GM12878 (cell line): Measurements from ENCODE around the gene DPM3. TPM values are rescaled to one million over a fixed set of nuclear protein-coding genes. Genes with fewer than 3 reads are reported as not detected.

Source experiments
- ATAC-seq: fragments of 200-7000 bp; cut with Tn5 transposase; 3 replicates; pipeline ENCODE4 v1.9.1; 2020; ENCODE audit warnings: mild to moderate bottlenecking, moderate library complexity
- BruUV-seq: library from RNA; stranded (reverse); fragments of 400-500 nt; replicated peaks from 2 replicates; lab custom pipeline; 2021; lab: Mats Ljungman, UMichigan
- CTCF ChIA-PET: fragments of 300-600 bp; sonication (Branson Sonifier 250); formaldehyde crosslinking; extraction: SDS; loops from one replicate; lab custom pipeline; 2021; ENCODE audit warnings: inconsistent platforms; lab: Yijun Ruan, JAX
- POLR2A ChIA-PET: fragments of 350-600 bp; formaldehyde crosslinking; extraction: SDS; loops from one replicate; lab custom pipeline; 2021; ENCODE audit warnings: inconsistent platforms; lab: Charles Lee
- RAD21 ChIA-PET: fragments of 300-600 bp; sonication (Branson Sonifier 250); formaldehyde crosslinking; loops from one replicate; lab custom pipeline; 2023; ENCODE audit warnings: antibody characterized with exemption; ENCODE audit not compliant: unreplicated experiment; lab: Charles Lee
- SMC1A ChIA-PET: fragments of 300-600 bp; sonication (Branson Sonifier 250); formaldehyde crosslinking; loops from one replicate; lab custom pipeline; 2023; ENCODE audit not compliant: unreplicated experiment, uncharacterized antibody; lab: Charles Lee
- DNase-seq: peaks from one replicate; pipeline ENCODE4 v3.0.0-alpha.2; 2011; ENCODE audit warnings: low read depth, low spot score
- FAIRE-seq: peaks from 3 replicates; lab custom pipeline; 2011; peaks lifted over from hg19 to GRCh38; lab: Jason Lieb, UNC
- H2AFZ ChIP-seq: 2 replicates; pipeline ENCODE4 v1.6.0; 2011; ENCODE audit warnings: low read depth, low read length, control low read depth; ENCODE audit not compliant: control insufficient read depth
- H3K27ac ChIP-seq: 2 replicates; pipeline ENCODE4 v1.5.1; 2011; ENCODE audit warnings: control low read depth; ENCODE audit not compliant: control insufficient read depth, insufficient read depth
- H3K27me3 ChIP-seq, 2 experiments: replicated peaks in 1 of 2; 2 replicates each; pipeline versions ENCODE4 v1.6.0 to v1.6.1; 2011; ENCODE audit warnings: low read length in 1 of 2; ENCODE audit not compliant: control insufficient read depth in 2 of 2, insufficient read depth in 2 of 2
- H3K36me3 ChIP-seq, 2 experiments: 2 replicates each; pipeline ENCODE4 v1.5.1; 2011; ENCODE audit warnings: low read length in 1 of 2; ENCODE audit not compliant: control insufficient read depth in 2 of 2, insufficient read depth in 2 of 2
- H3K4me1 ChIP-seq: 2 replicates; pipeline ENCODE4 v1.6.1; 2011; ENCODE audit warnings: mild to moderate bottlenecking, low read length, moderate library complexity, mixed read lengths; ENCODE audit not compliant: control insufficient read depth, insufficient read depth
- H3K4me2 ChIP-seq: 2 replicates; pipeline ENCODE4 v1.6.0; 2011; ENCODE audit warnings: control low read depth; ENCODE audit not compliant: control insufficient read depth, insufficient read depth
- H3K4me3 ChIP-seq: fragments of 200-600 bp; sonication (generic); 2 replicates; pipeline ENCODE4 v1.5.1; 2016
- H3K79me2 ChIP-seq: 2 replicates; pipeline ENCODE4 v1.6.0; 2011; ENCODE audit warnings: low read length; ENCODE audit not compliant: control insufficient read depth, insufficient read depth
- H3K9ac ChIP-seq: 2 replicates; pipeline ENCODE4 v1.8.0; 2011; ENCODE audit warnings: low read length, control low read depth, mixed read lengths; ENCODE audit not compliant: control insufficient read depth, insufficient read depth
- H3K9me3 ChIP-seq: replicated peaks from 3 replicates; pipeline ENCODE4 v1.5.1; 2011; ENCODE audit warnings: mild to moderate bottlenecking, low read length; ENCODE audit not compliant: control insufficient read depth, insufficient read depth
- H4K20me1 ChIP-seq: 2 replicates; pipeline ENCODE4 v1.6.0; 2011; ENCODE audit not compliant: control insufficient read depth, insufficient read depth
- ASH2L ChIP-seq: fragments of 300-600, 200-600 bp; sonication (generic); IDR thresholded peaks from 2 replicates; pipeline ENCODE4 v1.6.1; 2017; ENCODE audit warnings: low read depth, mild to moderate bottlenecking, borderline replicate concordance
- CHD4 ChIP-seq: fragments of 200-600 bp; sonication (generic); IDR thresholded peaks from 2 replicates; pipeline ENCODE4 v1.6.1; 2016; ENCODE audit warnings: mild to moderate bottlenecking
- EED ChIP-seq: sonication (generic); IDR thresholded peaks from 2 replicates; pipeline ENCODE4 v1.6.1; 2016; ENCODE audit warnings: antibody characterized with exemption, low read depth
- HDAC6 ChIP-seq: fragments of 200-600 bp; sonication (generic); IDR thresholded peaks from one replicate; pipeline ENCODE4 v1.8.0; 2017; ENCODE audit warnings: antibody characterized with exemption; ENCODE audit not compliant: unreplicated experiment
- JUNB ChIP-seq: IDR thresholded peaks from 2 replicates; pipeline ENCODE4 v1.6.1; 2016; ENCODE audit warnings: antibody characterized with exemption, mild to moderate bottlenecking
- KLF5 ChIP-seq: fragments of 450-650 bp; IDR thresholded peaks from 2 replicates; pipeline ENCODE4 v1.6.1; 2014; ENCODE audit warnings: mild to moderate bottlenecking; ENCODE audit not compliant: partially characterized antibody
- MEF2A ChIP-seq: IDR thresholded peaks from 2 replicates; pipeline ENCODE4 v1.6.1; 2011; ENCODE audit warnings: low read depth, mild to moderate bottlenecking, low read length, moderate library complexity; ENCODE audit not compliant: insufficient read depth
- MTA3 ChIP-seq: IDR thresholded peaks from 2 replicates; pipeline ENCODE4 v1.6.1; 2012; ENCODE audit warnings: low read length, inconsistent platforms, borderline replicate concordance
- PAX8 ChIP-seq: fragments of 450-650 bp; IDR thresholded peaks from 2 replicates; pipeline ENCODE4 v1.6.1; 2017; ENCODE audit warnings: mild to moderate bottlenecking, moderate library complexity
- PML ChIP-seq: IDR thresholded peaks from 2 replicates; pipeline ENCODE4 v1.6.1; 2012; ENCODE audit warnings: low read length, inconsistent platforms
- RAD21 ChIP-seq: IDR thresholded peaks from 2 replicates; pipeline ENCODE4 v1.6.1; 2011; ENCODE audit warnings: mild to moderate bottlenecking, low read depth, low read length, moderate library complexity; ENCODE audit not compliant: insufficient read depth
- RELA ChIP-seq: fragments of 450-650 bp; IDR thresholded peaks from 2 replicates; pipeline ENCODE4 v1.8.0; 2014; ENCODE audit warnings: borderline replicate concordance; ENCODE audit not compliant: partially characterized antibody
- RFX5 ChIP-seq: IDR thresholded peaks from 2 replicates; pipeline ENCODE4 v1.6.1; 2011; ENCODE audit warnings: low read depth, low read length, improper control_type of control experiment
- SMARCA5 ChIP-seq: fragments of 450-650 bp; IDR thresholded peaks from 2 replicates; pipeline ENCODE4 v1.6.1; 2017; ENCODE audit warnings: mild to moderate bottlenecking
- ZBTB4 ChIP-seq: fragments of 450-650 bp; formaldehyde crosslinking; IDR thresholded peaks from 2 replicates; pipeline ENCODE4 v1.4.0; 2022; ENCODE audit warnings: mild to moderate bottlenecking, moderate library complexity
- WGBS: methylation state at CpG from one replicate; pipeline ENCODE4 v1.1.6; 2016; ENCODE audit warnings: low lambda C conversion rate; ENCODE audit not compliant: insufficient replicate concordance, insufficient coverage; ENCODE audit errors: missing lambda C conversion rate; 5-methylcytosine and 5-hydroxymethylcytosine counted together
- in situ Hi-C: fragments of 300-500 bp; cut with MboI; formaldehyde crosslinking; loops from 9 replicates; pipeline ENCODE4 v1.14.3; 2018; ENCODE audit warnings: mixed read lengths
- intact Hi-C: fragments of 100-400 bp; cut with micrococcal nuclease; formaldehyde crosslinking; loops from one replicate; pipeline ENCODE4 v1.14.2; 2022; ENCODE audit not compliant: unreplicated experiment
- polyA plus RNA-seq, 11 experiments: library from polyadenylated mRNA; depleted of rRNA in 4 of 11; unstranded in 6 of 11; stranded (reverse) in 5 of 11; fragments of >200 nt; fragmentation: Nextera tagmentation in 4 of 11; fragmentation: Illumina TruSeq in 1 of 11; extraction: Ambion mirVana in 4 of 11; extraction: Trizol in 1 of 11; gene quantifications; 1 replicate in 1 of 11; 2 replicates in 10 of 11; pipeline versions ENCODE4 v1.2.1 to v1.2.3, GENCODE V29; 2011 to 2016; ENCODE audit warnings: inconsistent platforms in 2 of 11, missing spikeins in 2 of 11, low read depth in 1 of 11
- total RNA-seq, 4 experiments: library from RNA; depleted of rRNA in 3 of 4; stranded (reverse); fragments of >200 nt in 3 of 4; fragmentation: Illumina TruSeq in 1 of 4; extraction: Trizol in 1 of 4; gene quantifications; 2 replicates each; pipeline versions ENCODE4 v1.2.1 to v1.2.3, GENCODE V29; 2013 to 2021
- TF ChIP-seq, protein P1 (sequence below): IDR thresholded peaks from 2 replicates; pipeline ENCODE4 v1.6.1; 2012; ENCODE audit warnings: low read depth, low read length, improper control_type of control experiment

Gene DPM3
- total and polyA plus RNA-seq, 10 of the 15 experiments (the other 5 are each of a cell fraction or from before 2014, with no cell fraction given): 5.9 to 78.7 (median 25.7) TPM

DNA sequence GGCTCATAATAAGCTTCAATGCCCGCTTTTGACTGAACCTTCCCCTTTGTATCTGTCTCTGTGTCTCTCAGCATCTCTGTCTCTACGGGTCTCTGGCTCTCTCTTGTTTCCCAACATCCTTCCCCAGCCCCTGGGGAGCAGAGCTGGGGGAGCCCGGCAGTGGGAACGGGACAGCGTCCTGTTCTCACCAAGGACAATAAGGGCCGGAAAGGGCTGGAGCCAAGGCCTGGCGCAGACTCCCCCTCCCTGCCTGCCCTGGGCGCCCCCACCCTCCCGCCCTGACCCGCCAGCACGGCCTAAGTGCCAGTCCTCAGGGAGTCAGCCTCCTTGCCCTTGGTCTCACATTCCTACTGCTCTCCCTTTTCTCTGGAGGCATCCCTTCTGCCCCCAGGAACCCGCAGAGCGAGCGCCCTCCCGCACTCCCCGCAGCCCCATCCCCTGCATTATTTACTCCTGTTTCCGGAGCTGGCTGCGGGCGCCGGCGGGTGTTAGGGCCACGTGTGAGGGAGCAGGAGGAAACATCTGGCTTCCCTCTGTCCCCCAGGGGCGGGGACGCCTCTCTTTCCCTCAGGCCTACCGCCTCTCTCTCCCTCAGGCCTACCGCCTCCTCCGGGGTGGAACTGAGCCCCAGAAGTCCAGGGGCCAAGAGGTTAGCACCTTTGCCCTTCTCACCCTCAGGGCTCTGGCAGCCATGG is 26.3 kb upstream of the DPM3 start:
- FAIRE-seq: no peak
- BruUV-seq: no TSS peak
- H3K27ac ChIP-seq: no peak overlapping the region
- in situ Hi-C loops: loop anchor here (5.0 kb wide), 1 partner anchor 74 kb away; no protein-coding TSS in a partner anchor
- CTCF ChIA-PET: interaction anchor here (1.0 to 12.1 kb wide), 15 partner anchors 11 to 123 kb away, joined by 3 to 284 read pairs (median 6); partner anchors contain the start of gene EFNA4
- POLR2A ChIA-PET: interaction anchor here (0.6 to 1.3 kb wide), 2 partner anchors 13 to 75 kb away, joined by 3 to 5 read pairs; no protein-coding TSS in a partner anchor
- intact Hi-C loops: no loop called here
- H3K4me3 ChIP-seq: no peak overlapping the region
- H3K9me3 ChIP-seq: no peaks in the 10 kb centered on the region
- 32% methylated on average over 19 of the region's 27 CpGs for WGBS
- peaks cover 0 to 3% of the 10 kb centered on the region in 2 experiments; a peak in 1 of 4 replicates for H3K36me3 ChIP-seq
- H4K20me1 ChIP-seq: no peaks in the 10 kb centered on the region
- no peak for TF ChIP-seq HDAC6
- no peak for TF ChIP-seq JUNB
- no peak for TF ChIP-seq RFX5
- no peak for TF ChIP-seq EED
- TF ChIP-seq PML: no peak
- TF ChIP-seq RELA: no peak
- no peak for TF ChIP-seq ASH2L
- TF ChIP-seq MTA3: no peak
- no peak for TF ChIP-seq PAX8
- no peak for TF ChIP-seq SMARCA5
- TF ChIP-seq, protein P1, sequence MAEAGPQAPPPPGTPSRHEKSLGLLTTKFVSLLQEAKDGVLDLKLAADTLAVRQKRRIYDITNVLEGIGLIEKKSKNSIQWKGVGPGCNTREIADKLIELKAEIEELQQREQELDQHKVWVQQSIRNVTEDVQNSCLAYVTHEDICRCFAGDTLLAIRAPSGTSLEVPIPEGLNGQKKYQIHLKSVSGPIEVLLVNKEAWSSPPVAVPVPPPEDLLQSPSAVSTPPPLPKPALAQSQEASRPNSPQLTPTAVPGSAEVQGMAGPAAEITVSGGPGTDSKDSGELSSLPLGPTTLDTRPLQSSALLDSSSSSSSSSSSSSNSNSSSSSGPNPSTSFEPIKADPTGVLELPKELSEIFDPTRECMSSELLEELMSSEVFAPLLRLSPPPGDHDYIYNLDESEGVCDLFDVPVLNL: no peak
- TF ChIP-seq CHD4: no peak
- no peak for TF ChIP-seq RAD21
- no peak for TF ChIP-seq ZBTB4 (CRISPR knock-in tag)
- no peak for TF ChIP-seq MEF2A
- TF ChIP-seq KLF5: no peak
- no peak for ATAC-seq
- no peak overlapping the region for H3K4me2 ChIP-seq
- H2AFZ ChIP-seq: peak overlapping the region; percentile 34; the same call in 1 of the 2 replicates
- peaks cover 3% of the 10 kb centered on the region for H3K4me1 ChIP-seq
- SMC1A ChIA-PET: interaction anchor here (1.2 to 5.9 kb wide), 6 partner anchors 11 to 81 kb away, joined by 4 to 37 read pairs (median 6); partner anchors contain the start of gene SLC50A1
- no peaks in the 10 kb centered on the region for H3K27me3 ChIP-seq
- no peak for DNase-seq
- no peaks in the 10 kb centered on the region for H3K79me2 ChIP-seq
- no peak overlapping the region for H3K9ac ChIP-seq
- RAD21 ChIA-PET: interaction anchor here (0.8 to 5.1 kb wide), 7 partner anchors 16 to 76 kb away, joined by 3 to 71 read pairs (median 5); no protein-coding TSS in a partner anchor
